HepG2 (cell line): ENCODE measurements around the gene DCTN3. TPM values are rescaled to one million over a fixed set of nuclear protein-coding genes. Genes with fewer than 3 reads are reported as not detected.

ENCODE experiments used
- FOXC1 ChIP-seq: sonication (generic); formaldehyde crosslinking; IDR thresholded peaks from 2 replicates; pipeline ENCODE4 v1.8.0; 2022; ENCODE audit warnings: mild to moderate bottlenecking, missing genetic modification reagents, borderline replicate concordance
- GATAD2A ChIP-seq: IDR thresholded peaks from 2 replicates; pipeline ENCODE4 v1.6.1; 2016
- HOXA3 ChIP-seq: sonication (generic); formaldehyde crosslinking; IDR thresholded peaks from 2 replicates; pipeline ENCODE4 v1.5.0; 2020; ENCODE audit warnings: missing genetic modification reagents
- KLF11 ChIP-seq: IDR thresholded peaks from 2 replicates; pipeline ENCODE4 v1.6.1; 2016; ENCODE audit warnings: missing compliant biosample characterization
- KMT2B ChIP-seq: IDR thresholded peaks from 2 replicates; pipeline ENCODE4 v1.6.1; 2016; ENCODE audit warnings: missing genetic modification reagents, missing compliant biosample characterization
- NFE2L2 ChIP-seq: fragments of 150-350 bp; IDR thresholded peaks from 2 replicates; pipeline ENCODE4 v1.6.1; 2014; ENCODE audit warnings: low read length
- POLR2AphosphoS2 ChIP-seq: IDR thresholded peaks from 2 replicates; pipeline ENCODE4 v1.6.1; 2011; ENCODE audit warnings: low read depth, low read length, improper control_type of control experiment
- SP5 ChIP-seq: IDR thresholded peaks from 2 replicates; pipeline ENCODE4 v1.6.1; 2016; ENCODE audit warnings: low read depth, borderline replicate concordance
- ZNF264 ChIP-seq: sonication (generic); formaldehyde crosslinking; IDR thresholded peaks from 2 replicates; pipeline ENCODE4 v1.4.0; 2020; ENCODE audit warnings: missing genetic modification reagents
- ZNF543 ChIP-seq: sonication (generic); formaldehyde crosslinking; IDR thresholded peaks from 2 replicates; pipeline ENCODE4 v1.4.0; 2020; ENCODE audit warnings: mild to moderate bottlenecking, missing genetic modification reagents
- ZNF746 ChIP-seq: sonication (generic); formaldehyde crosslinking; IDR thresholded peaks from 2 replicates; pipeline ENCODE4 v1.8.0; 2022; ENCODE audit warnings: mild to moderate bottlenecking, missing genetic modification reagents
- polyA plus RNA-seq, 8 experiments: library from polyadenylated mRNA; depleted of rRNA in 3 of 8; stranded (reverse) in 7 of 8; unstranded in 1 of 8; fragments of >200 nt; fragmentation: Illumina TruSeq in 4 of 8; extraction: Trizol in 4 of 8; gene quantifications; 2 replicates each; pipeline versions ENCODE4 v1.2.1 to v1.2.3, GENCODE V29; 2011 to 2016; ENCODE audit warnings: low read depth in 4 of 8, missing spikeins in 1 of 8, mixed read lengths in 1 of 8; ENCODE audit not compliant: insufficient read depth in 1 of 8
- total RNA-seq, 5 experiments: library from RNA; depleted of rRNA; stranded (reverse); fragments of >200 nt; fragmentation: Illumina TruSeq; extraction: Trizol; gene quantifications; 2 replicates each; pipeline ENCODE4 v1.2.3, GENCODE V29; 2016; ENCODE audit warnings: low read depth in 1 of 5
- TF ChIP-seq, protein P1 (sequence below): sonication (generic); formaldehyde crosslinking; IDR thresholded peaks from 2 replicates; pipeline ENCODE4 v1.4.0; 2020; ENCODE audit warnings: mild to moderate bottlenecking, missing genetic modification reagents
- TF ChIP-seq, protein P2 (sequence below), 2 experiments: sonication (generic) in 1 of 2; formaldehyde crosslinking in 1 of 2; IDR thresholded peaks; 2 replicates each; pipeline versions ENCODE4 v1.5.1 to v1.6.1; 2011 to 2020; ENCODE audit warnings: borderline replicate concordance in 1 of 2, low read depth in 1 of 2, low read length in 1 of 2, mild to moderate bottlenecking in 1 of 2, missing genetic modification reagents in 1 of 2, moderate library complexity in 1 of 2
- TF ChIP-seq, protein P3 (sequence below): sonication (generic); formaldehyde crosslinking; IDR thresholded peaks from 2 replicates; pipeline ENCODE4 v1.4.0; 2020; ENCODE audit warnings: missing genetic modification reagents
- TF ChIP-seq, protein P4 (sequence below): sonication (generic); formaldehyde crosslinking; IDR thresholded peaks from 2 replicates; pipeline ENCODE4 v1.5.0; 2020; ENCODE audit warnings: missing genetic modification reagents

The DCTN3 gene
- total and polyA plus RNA-seq, 2 of the 13 experiments (the other 11 are each of a cell fraction or from before 2014, with no cell fraction given): 27.4 to 34.5 TPM

DNA sequence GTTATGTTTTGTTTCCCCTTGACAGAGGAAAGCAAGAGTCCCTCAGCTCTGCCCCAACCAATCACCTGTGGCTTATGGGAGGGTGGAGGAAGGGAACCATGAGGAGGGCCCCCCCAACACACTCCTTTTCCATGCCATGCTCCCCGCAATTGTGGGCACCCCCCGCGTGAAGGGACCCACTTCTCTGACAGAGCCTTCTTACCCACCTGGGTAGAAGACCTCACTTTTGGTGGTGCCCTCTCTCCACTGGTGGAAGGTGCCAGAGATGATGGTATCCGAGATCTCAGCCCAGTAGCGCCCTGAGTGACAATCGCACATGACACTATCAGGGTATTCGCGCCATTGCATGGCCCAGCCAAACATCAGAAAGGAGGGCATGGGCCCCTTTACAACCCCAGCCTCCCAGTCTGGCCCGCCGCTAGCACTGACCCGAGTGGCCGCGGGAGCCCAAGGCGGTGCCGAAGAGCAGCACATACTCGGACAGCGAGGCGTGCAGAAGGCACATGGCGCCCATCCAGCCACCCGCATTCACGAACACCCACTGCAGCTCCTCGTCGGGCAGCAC is 16.6 kb upstream of the DCTN3 start (continued):
- no peak; the same call in 1 of the 2 replicates for TF ChIP-seq ZNF543
- no peak for TF ChIP-seq GATAD2A (CRISPR knock-in tag)
- TF ChIP-seq, protein P1, sequence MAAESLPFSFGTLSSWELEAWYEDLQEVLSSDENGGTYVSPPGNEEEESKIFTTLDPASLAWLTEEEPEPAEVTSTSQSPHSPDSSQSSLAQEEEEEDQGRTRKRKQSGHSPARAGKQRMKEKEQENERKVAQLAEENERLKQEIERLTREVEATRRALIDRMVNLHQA (CRISPR knock-in tag): no peak
- TF ChIP-seq, protein P2, sequence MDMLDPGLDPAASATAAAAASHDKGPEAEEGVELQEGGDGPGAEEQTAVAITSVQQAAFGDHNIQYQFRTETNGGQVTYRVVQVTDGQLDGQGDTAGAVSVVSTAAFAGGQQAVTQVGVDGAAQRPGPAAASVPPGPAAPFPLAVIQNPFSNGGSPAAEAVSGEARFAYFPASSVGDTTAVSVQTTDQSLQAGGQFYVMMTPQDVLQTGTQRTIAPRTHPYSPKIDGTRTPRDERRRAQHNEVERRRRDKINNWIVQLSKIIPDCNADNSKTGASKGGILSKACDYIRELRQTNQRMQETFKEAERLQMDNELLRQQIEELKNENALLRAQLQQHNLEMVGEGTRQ (IDR thresholded peaks at IDR 0.05; ENCODE audit: low read depth, low read length): no peak
- TF ChIP-seq, protein P2 (CRISPR knock-in tag; IDR thresholded peaks at IDR 0.05; ENCODE audit: borderline replicate concordance): no peak
- no peak for TF ChIP-seq POLR2AphosphoS2
- TF ChIP-seq, protein P3, sequence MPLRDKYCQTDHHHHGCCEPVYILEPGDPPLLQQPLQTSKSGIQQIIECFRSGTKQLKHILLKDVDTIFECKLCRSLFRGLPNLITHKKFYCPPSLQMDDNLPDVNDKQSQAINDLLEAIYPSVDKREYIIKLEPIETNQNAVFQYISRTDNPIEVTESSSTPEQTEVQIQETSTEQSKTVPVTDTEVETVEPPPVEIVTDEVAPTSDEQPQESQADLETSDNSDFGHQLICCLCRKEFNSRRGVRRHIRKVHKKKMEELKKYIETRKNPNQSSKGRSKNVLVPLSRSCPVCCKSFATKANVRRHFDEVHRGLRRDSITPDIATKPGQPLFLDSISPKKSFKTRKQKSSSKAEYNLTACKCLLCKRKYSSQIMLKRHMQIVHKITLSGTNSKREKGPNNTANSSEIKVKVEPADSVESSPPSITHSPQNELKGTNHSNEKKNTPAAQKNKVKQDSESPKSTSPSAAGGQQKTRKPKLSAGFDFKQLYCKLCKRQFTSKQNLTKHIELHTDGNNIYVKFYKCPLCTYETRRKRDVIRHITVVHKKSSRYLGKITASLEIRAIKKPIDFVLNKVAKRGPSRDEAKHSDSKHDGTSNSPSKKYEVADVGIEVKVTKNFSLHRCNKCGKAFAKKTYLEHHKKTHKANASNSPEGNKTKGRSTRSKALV (CRISPR knock-in tag): no peak; the same call in 1 of the 2 replicates
- no peak for TF ChIP-seq KMT2B (CRISPR knock-in tag)
- TF ChIP-seq ZNF264 (CRISPR knock-in tag): 0 out of 2 replicates have a peak, but pooled peaks have one; percentile 46
- no peak for TF ChIP-seq SP5 (CRISPR knock-in tag)
- no peak; the same call in 1 of the 2 replicates for TF ChIP-seq HOXA3 (CRISPR knock-in tag)
- TF ChIP-seq ZNF746 (CRISPR knock-in tag): peak; percentile 39; the same call in 1 of the 2 replicates
- TF ChIP-seq KLF11 (CRISPR knock-in tag): no peak
- TF ChIP-seq, protein P4, sequence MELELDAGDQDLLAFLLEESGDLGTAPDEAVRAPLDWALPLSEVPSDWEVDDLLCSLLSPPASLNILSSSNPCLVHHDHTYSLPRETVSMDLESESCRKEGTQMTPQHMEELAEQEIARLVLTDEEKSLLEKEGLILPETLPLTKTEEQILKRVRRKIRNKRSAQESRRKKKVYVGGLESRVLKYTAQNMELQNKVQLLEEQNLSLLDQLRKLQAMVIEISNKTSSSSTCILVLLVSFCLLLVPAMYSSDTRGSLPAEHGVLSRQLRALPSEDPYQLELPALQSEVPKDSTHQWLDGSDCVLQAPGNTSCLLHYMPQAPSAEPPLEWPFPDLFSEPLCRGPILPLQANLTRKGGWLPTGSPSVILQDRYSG (CRISPR knock-in tag): no peak
- no peak for TF ChIP-seq NFE2L2
- TF ChIP-seq FOXC1 (CRISPR knock-in tag): no peak
